Posterior vena cava (tissue), 2 donors: Measurements from ENCODE around the gene KCNQ1. TPM values are rescaled to one million over a fixed set of nuclear protein-coding genes. Genes with fewer than 3 reads are reported as not detected.

Experiments
- DNase-seq: peaks from one replicate; pipeline ENCODE4 v3.0.0-alpha.2; 2020; ENCODE audit warnings: low spot score
- intact Hi-C, 2 donors: fragments of 100-400 bp; cut with DNase I; formaldehyde crosslinking; loops; one replicate each; pipeline versions ENCODE4 v1.14.1 to v1.14.2; 2022 to 2023
- total RNA-seq, 2 donors: library from RNA; stranded (reverse); fragmentation: NEBNext Ultra II Directional; extraction: Animal tissue kit (Norgen Biotek cat#: 25700); gene quantifications; one replicate each; pipeline ENCODE4 v1.2.1, GENCODE V29; 2021
- donor health status: DM: yes; HTN: yes; CAD: no.
- donor health status: DM: yes; HTN: yes; CAD: no.

KCNQ1 gene
- total RNA-seq, 2 donors from 2014 or later = 4.7 to 7.2 TPM

DNA sequence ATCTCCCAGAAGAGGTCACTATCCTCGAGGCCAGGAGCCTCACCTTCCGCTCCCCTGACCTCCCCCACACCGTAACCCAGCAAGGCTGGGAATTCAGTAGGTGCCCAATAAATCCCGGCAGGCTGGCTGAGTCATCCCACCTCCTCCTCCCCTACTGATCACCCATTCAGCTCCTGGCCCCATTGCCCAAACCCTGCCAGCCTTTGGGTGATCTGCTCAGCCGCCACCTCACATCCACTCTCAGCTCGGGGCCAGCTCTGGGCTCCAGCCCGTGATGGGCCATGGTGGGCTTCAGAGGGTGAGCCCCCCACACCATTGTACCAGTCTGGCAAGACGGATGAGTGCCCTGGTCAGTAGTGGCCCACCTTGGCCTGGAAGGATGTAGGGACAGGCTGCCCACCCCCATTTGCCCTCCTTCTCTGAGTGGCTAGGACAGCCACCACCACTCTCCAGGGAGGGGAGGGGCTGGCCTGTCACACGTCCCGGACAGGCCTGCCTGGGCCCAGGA is 8.7 kb upstream of the KCNQ1 start:
- DNase-seq = peak; percentile 53
- intact Hi-C loops = no loop called here

DNA sequence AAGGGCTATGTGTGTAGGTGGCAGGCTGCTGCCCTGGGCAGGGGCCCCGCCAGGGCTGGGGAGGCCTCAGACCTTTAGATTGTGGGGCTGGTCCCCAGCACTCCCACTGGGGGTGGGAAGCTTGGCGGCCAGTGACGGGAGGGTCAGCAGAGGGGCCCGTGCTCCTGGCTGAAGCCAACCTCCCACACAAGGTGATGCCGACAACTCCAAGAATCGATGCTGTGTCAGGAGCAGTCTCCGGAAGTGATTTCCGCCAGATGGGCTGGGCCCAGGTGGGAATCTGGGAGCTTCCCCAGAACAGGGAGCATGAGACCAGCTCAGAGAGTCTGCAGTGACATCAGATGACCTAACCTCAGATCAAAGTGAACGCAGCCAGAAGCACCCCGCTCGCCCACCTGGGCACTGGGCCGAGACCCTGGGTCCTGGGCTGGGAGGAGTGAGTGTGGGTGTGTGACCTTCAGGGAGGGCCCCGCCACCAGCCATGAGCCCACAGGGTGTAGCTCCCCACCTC is 8.2 kb upstream of the KCNQ1 start:
- DNase-seq = peak; percentile 69

DNA sequence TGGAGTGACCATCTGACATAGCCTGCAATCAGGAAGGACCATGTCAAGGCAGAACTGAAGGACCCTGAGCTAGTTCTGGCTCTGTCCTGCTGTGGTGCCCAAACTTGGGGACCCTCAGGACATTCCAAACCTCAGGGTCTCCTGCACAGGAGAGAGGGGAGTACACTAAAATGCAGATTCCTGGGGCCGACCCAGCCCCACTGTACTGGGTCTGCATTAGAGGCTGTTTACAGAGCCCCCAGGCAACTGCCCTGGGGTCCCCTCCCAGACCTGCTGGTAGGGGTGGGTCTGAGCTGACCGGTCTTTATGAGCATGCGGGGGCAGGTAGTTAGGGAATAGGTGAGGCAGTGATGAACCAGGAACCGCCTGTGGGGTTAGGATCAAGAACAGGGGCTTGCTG is 7.3 kb upstream of the KCNQ1 start:
- DNase-seq = no peak
- intact Hi-C loops = no loop called here

More for the DNA sequence above, 8.2 kb upstream of the KCNQ1 start:
- intact Hi-C loops = no loop called here

DNA sequence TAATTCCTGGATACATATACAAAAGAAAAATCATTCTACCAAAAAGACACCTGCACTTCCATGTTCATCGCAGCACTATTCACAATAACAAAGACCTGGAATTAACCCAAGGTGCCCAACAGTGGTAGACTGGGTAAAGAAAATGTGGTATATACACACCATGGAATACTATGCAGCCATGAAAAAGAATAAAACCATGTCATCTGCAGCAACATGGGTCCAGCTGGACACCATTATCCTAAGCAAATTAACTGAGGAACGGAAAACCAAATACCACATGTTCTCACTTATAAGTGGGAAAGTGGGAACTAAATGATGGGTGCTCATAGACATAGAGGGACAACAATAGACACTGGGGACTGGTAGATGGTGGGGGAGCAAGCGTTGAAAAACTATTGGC is 5.0 kb upstream of the KCNQ1 start:
- intact Hi-C loops = no loop called here

DNA sequence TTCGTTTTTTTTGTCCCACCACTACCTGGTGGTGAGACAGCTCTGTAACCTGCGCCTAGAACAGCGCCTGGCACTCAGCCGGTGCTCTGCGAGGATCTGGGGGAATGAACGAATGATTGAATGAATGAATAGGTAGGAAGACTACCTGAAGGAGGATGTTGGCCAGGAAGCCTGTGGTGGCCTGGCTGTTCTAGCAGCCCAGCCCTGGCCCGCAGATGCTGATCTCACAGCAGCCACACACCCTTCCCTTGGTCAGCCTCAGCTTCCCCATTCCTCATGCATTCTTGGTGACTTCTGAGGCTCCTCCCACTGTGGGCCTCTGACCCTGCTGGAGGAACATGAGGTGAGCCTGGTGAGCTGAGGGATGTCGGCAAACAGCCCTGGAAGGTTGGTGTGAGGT is 4.2 kb upstream of the KCNQ1 start:
- DNase-seq = peak; percentile 57
- intact Hi-C loops = no loop called here

More for the DNA sequence above, 5.0 kb upstream of the KCNQ1 start:
- no peak for DNase-seq

DNA sequence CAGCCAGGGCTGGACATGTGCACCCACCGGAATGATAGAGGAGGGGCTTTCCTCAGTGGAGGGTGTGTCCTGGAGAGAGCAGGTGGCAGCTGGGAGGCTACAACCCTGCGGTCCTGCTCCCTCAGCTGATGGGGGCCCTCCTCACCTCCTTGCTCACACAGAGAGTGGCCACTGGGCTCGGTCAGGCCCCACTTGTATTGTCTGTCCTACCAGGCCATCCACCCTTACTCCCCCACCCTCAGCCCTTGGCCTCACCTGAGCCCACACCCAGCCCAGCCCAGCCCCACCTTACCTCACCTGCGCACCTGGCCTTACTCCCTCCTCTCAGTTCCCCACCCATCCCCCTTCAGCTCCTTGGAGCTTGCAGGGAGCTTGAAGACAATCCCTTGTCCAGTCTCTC is 3.6 kb upstream of the KCNQ1 start:
- intact Hi-C loops = no loop called here
- peak; percentile 68 for DNase-seq

DNA sequence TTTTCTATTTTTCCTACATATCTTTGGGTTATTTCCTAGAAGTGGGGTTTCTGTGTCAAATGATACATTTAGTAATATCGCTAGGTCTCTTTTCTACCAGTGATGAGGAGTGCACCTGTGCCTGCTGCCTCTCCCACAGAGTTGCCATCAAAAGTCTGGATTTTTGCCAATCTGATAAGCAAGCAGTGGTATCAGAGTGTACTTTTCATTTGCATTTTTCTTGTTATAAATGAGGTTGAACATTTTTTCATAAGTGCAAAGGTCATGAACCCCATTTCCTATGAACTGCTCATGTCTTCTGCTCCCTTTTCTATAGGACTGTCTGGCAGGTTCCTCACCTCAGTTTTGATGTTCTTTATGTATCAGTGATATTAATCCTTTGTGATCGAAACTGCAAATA is 2.2 kb upstream of the KCNQ1 start:
- intact Hi-C loops = loop anchor here in 1 of 2 donors (2.0 kb wide), 1 partner anchor 40 kb away; no protein-coding TSS in a partner anchor

DNA sequence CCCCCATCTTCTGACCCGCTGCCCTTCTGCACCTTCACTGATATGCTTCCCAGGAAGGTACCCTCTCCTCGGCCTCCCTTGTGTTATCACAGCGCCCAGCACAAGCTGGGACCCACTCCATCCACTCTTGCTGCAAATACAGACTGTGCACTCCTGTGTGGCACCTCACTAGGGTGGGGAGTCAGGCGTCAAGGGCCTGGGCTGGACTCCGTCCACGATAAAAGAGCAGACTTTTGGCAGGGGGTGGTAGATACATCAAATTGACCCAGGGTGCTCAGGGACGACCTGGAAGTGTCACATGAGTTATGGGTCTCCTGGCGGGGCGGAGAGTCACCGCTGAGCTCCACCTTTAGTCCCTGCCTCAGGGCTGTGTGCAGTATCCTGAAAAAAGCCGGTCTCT is 1.4 kb upstream of the KCNQ1 start:
- peak; percentile 47 for DNase-seq
- intact Hi-C loops = loop anchor here in 1 of 2 donors (2.0 kb wide), 1 partner anchor 39 kb away; no protein-coding TSS in a partner anchor

More for the DNA sequence above, 2.2 kb upstream of the KCNQ1 start:
- no peak for DNase-seq

DNA sequence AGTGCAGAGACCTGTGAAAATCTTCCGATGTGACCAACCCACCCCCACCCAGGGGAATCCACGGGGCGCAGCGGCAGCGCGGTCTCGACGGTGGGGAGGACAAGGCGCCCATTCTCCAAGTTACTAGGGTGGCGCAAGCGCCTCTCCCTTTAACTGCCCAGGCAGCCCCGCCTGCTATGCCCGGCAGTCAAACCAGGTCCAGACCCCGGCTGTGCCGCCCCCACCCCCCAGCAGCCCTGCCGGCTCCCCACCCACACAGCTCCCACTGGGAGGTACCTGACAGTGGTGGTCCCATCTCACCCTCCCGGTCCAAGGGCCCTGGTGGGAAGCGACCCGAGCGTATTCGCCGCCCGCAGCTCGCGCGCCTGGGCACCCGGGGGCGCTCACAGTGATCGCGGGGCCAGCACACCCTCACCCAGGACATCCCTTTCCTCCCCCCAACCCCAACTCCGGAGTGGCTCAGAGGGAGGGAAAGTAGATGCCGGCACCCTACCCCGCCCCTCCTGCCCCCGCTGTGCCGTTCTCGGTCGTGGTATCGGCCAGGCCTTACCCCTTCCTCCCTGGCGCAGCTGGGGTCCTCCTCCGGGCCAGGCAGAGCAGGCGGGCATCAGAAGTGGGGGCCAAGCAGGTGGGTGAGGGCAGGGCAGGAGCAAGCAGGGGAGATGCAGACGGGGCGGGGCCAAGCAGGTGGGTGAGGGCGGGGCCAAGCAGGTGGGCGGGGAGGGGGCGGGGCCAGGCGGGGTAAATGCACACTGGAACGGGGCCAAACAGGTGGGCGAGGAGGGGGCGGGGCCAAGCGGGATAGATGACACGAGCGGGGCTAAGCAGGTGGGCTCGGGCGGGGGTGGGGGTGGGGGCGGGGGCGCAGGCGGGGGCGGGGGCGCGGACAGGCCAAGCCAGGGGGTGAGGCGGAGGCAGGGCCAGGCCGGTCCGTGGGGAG is 657 bp upstream of the KCNQ1 start, which contains the start of gene TRPM5:
TRPM5 (minus strand) TSS at position 634 of the 940 bp plus-strand sequence. CDS start 21,478 bp downstream, outside the sequence.
- intact Hi-C loops = loop anchor here in 1 of 2 donors (2.0 kb wide), 1 partner anchor 39 kb away; no protein-coding TSS in a partner anchor
- peak; percentile 80 for DNase-seq

DNA sequence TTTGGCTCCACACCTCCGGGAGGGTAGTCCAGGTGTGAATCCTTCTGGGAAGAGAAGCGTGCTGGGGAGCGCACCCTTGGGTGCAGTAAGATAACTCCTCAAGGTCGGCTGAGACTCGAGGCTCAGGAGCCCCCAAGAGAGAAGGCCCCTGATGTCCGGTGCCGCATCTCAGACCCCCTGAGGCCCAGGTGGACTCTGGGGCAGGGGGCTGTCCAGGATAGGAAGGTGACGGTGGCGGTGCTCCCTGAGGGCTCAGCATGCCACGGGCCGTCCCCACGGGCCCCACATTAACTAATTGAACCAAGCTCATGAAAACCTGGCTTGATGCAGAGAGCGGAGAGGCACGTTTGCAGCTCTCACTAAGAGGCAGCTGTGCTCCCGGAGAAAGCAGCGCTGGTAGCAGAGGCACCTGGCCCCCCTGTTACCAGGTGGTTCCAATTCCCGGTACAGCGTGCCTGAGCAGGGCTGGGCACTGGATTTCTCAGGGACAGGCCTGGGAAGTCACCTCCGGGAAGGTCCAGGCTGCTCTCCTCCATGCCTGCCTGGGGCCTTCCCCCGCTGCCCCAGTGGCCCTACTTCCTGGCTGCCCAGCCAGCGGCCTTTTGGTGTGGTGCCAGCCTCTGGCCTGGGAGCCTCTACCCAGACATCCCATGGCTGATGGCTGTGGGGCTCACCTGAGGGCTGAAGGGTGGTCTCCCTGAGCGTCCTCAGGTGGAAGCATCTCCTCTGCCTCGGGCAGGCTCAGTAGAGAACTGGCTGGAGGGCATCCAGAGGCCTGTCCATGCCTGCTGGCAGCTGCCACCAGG is 1.1 kb downstream of the KCNQ1 start:
- DNase-seq = peak; percentile 72
- intact Hi-C loops = no loop called here

DNA sequence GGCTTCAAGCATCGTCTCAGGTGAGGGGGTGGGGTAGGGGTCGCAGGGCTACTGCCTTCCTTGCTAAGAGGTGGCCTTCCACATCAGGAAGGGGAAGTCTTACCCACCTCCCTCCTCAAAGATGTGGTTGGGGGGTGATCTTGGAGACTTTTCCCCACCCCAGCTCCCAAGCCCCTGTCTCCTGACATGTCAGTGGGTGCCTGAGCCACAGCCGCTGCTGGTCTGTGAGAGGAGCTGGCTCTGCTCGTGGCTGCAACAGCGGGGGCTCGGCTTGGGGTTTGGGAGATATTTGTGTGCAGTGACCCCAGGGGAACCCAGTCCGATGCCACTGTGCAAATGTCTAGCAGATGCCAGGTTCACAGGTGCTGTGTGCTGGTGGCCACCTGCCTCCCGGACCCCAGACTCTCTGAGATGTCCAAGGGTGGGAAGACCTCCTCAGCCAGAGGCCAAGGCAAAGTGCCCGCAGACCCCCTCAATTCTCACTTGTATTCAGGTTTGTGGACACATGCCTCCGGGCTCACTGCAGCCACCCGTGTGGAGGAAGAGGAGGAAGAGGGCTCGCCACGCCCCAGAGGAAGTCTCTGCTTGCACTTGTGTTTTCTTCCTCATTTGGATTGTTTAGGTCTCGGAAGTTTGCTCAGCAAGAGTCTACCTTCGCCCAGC is 1.9 kb downstream of the KCNQ1 start:
- intact Hi-C loops = no loop called here
- peak; percentile 82 for DNase-seq

DNA sequence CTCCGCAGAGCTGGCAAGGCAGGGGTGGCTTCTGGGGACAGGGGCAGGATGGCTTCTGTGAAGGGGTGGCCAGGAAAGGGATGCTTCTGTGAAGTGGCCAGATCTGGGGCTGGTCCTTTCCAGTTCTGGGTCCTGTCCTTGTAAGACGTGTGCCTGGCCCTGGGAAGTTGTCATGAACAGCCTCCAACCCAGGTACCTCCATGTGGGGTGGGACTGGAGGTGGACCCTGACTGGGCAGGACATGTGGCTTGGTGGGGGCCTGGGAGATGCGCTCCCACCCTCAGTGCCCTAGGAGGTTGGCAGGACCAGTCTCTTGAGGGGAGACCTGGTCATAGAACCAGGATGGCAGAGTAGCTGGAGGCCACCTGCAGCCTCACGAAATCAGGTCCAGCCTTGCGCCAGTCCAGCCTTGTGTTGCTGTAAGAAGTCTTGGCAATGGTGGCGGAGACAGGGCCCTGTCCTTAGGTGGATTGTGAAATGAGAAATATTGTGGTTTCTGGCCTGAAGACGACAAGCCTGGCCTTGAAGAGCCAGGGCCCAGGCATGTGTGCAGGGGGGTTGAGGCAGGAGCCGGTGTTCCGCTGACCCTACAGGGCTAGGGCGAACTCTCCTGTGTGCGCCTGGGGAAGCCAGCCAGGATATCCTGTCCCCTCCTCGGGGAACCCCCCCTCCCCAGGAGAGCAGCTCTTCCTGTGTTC is 2.6 kb downstream of the KCNQ1 start:
- intact Hi-C loops = no loop called here
- no peak for DNase-seq

DNA sequence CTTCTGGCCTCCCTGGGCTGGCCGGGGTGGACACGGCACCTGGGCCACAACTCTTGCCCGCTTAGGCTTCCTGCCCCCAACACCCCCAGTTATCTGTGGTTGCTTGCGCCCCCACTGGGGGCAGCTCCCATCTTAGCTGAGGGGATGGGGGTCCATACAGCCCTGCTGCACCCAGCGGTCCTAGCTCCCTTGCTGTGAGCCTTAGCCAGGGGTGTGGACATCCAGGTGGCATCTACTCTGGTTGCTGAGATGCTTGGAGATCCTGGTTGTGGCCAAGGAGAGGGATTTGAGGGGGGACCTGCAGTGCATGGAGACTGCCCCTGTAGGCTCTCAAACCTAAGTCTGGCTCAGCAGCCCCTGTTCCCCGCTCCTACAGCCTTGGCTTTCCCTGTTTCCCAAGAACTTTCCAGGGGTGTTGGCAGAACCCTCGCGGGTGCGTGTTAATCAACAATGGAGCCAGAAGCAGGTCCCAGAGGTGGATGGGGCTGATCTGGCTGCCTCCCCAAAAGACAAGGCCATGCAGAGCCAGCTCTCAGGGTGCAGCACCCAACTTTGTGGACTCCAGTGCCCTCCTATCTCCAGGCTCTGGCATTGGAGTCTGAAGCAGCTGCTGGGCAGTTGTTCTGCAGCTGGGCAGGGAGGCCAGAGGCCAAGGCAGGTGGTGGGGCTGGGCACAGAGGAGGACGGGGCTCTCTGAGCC is 3.3 kb downstream of the KCNQ1 start:
- DNase-seq = peak; percentile 65
- intact Hi-C loops = no loop called here

DNA sequence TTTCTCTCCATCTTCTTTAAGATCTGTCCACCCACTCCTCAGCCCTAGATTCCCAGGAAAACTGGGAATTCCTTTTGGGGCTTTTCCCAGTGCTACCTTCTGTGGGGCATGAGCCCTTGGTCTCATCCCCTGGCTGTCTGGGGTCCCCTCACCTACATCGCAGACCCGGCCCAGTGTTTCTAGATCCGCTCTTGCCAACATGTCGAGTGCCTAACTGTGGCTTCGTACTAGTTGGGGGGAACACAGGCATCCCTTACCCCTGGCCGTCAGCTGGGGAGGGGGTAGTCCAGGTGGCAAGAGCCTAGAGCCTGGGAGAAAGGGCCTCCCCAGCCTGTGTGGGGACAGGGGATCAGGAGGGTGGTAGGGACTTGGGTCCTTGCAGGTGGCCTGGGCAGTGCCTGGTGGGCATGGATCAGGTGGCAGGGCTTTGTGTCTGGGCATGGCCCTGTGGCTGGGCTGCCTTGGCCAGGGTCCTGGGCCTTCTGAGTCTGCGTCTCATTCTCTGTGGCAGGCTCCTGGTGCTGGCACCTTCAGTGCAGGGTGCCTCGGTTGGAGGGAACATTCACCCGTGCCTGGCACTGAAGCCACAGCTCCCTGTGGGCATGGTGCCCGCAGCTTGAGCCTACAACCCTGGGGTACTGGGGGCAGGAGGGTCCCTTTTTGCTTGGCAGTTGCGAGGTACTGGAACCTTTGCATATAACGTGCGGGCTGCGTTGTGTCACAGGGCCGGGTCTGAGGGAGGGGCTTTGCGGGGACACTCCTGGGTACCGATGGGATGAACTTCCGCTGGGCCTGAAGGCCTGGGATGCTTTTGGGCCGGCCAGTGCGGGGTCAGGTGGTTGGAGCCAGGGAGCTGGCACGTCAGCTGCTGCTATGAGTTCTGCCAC is 4.1 kb downstream of the KCNQ1 start:
- intact Hi-C loops = no loop called here
- DNase-seq = peak; percentile 70

DNA sequence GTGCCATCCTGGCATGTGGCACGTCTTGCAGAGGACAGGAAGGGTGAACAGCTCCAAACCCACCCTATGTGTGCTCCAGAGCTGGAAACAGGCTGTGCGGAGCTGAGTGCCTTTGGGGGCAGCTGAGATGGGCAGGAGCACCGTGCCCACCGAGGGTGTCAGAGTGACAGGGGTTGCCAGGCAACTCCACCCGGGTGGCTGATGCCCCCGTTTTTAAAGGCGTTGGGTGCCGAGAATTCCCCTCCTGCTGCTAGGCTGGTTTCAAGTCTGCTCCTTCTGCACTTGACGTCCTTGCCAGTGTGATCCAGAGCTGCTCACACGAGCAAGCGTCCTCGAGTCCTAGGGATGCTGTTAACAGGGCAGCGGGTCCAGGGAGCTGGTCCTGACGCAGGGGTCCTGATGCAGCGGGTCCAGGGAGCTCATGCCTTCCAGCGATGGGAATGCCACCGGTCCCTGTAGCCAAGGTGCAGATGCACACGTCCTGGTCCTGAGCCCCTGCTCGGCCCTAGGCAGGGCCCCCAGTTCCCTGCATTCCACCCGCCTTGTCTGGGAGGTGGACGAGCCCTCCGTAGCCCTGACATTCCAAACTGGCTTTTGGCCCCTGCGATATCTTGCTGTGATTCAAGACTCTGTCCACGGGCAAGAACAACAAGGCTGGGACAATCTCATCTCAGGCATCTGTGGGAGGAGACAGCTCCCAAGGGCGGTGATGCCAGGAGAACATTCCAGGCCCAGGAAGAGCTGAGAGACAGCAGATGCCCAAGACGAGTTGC is 4.9 kb downstream of the KCNQ1 start:
- DNase-seq = peak; percentile 57
- intact Hi-C loops = no loop called here
